ENCODE measurements around the gene SSX2IP. TPM values are rescaled to one million over a fixed set of nuclear protein-coding genes. Genes with fewer than 3 reads are reported as not detected.
A peak's percentile ranks its signal among the peaks of the same experiment; 100 is the strongest.

The SSX2IP gene
- total and polyA plus RNA-seq, 7 donors, result 2.2 to 12.8 (median 7.3) TPM

GRCh38 chr1:84704872-84705417 lies 14.7 kb upstream of the SSX2IP start:
- no peak for TF ChIP-seq CTCF (IDR thresholded peaks at IDR 0.05)
- Histone ChIP-seq H3K27me3 (ENCODE audit: insufficient read depth in 3 of 3, low read length in 2 of 3) (peaks cover 0 to 2% (median 0%) of the 10 kb centered on the region in 3 donors), H3K27ac (no peak overlapping the region), H3K4me1 (no peaks in the 10 kb centered on the region), H3K4me3 (no peak overlapping the region), H3K9me3 (no peaks in the 10 kb centered on the region), H3K36me3 (ENCODE audit: insufficient read depth in 1 of 2, low read depth in 1 of 2) (no peaks in the 10 kb centered on the region)
- ATAC-seq (no peak), DNase-seq (no peak)
- intact Hi-C loops (cut with DNase I), result no loop called here
- 76 to 84% (median 84%) methylated on average over 3 of the region's 3 CpGs for WGBS, 3 donors

GRCh38 chr1:84703431-84703830 lies 13.2 kb upstream of the SSX2IP start:
- DNase-seq (no peak), ATAC-seq (no peak)
- peaks cover 0 to 2% (median 0%) of the 10 kb centered on the region in 3 donors for H3K27me3 ChIP-seq (ENCODE audit: insufficient read depth in 3 of 3, low read length in 2 of 3)
- H3K4me1 ChIP-seq, result peaks cover 5% of the 10 kb centered on the region
- no peaks in the 10 kb centered on the region for H3K36me3 ChIP-seq (ENCODE audit: insufficient read depth in 1 of 2, low read depth in 1 of 2)
- no peak for TF ChIP-seq CTCF (IDR thresholded peaks at IDR 0.05)
- H3K27ac ChIP-seq, result no peak overlapping the region
- H3K4me3 ChIP-seq, result no peak overlapping the region
- intact Hi-C loops (cut with DNase I), result no loop called here
- WGBS, 3 donors, result 32 to 46% (median 43%) methylated on average over 2 of the region's 2 CpGs
- H3K9me3 ChIP-seq, result no peaks in the 10 kb centered on the region

- no peak for DNase-seq
- ATAC-seq, result no peak
- Histone ChIP-seq H3K9me3 (no peaks in the 10 kb centered on the region), H3K27ac (no peak overlapping the region), H3K36me3 (ENCODE audit: insufficient read depth in 1 of 2, low read depth in 1 of 2) (no peaks in the 10 kb centered on the region), H3K27me3 (ENCODE audit: insufficient read depth in 3 of 3, low read length in 2 of 3) (peaks cover 0 to 2% (median 0%) of the 10 kb centered on the region in 3 donors), H3K4me1 (peaks cover 9% of the 10 kb centered on the region), H3K4me3 (no peak overlapping the region)
- WGBS, 3 donors, result 54 to 71% (median 60%) methylated on average over 1 of the region's 1 CpG
- intact Hi-C loops (cut with DNase I), result no loop called here
- no peak for TF ChIP-seq CTCF (IDR thresholded peaks at IDR 0.05)
These were observed 11.9 kb upstream of the SSX2IP start for GRCh38 chr1:84702143-84702542.

- intact Hi-C loops (cut with DNase I), result no loop called here
- TF ChIP-seq CTCF (IDR thresholded peaks at IDR 0.05), result no peak
- Histone ChIP-seq H3K27ac (no peak overlapping the region), H3K27me3 (ENCODE audit: insufficient read depth in 3 of 3, low read length in 2 of 3) (no peaks in the 10 kb centered on the region), H3K36me3 (ENCODE audit: insufficient read depth in 1 of 2, low read depth in 1 of 2) (no peaks in the 10 kb centered on the region), H3K4me3 (peak overlapping the region; percentile 52), H3K4me1 (peaks cover 9% of the 10 kb centered on the region), H3K9me3 (no peaks in the 10 kb centered on the region)
- 12 to 14% (median 13%) methylated on average over 5 of the region's 5 CpGs for WGBS, 3 donors
- DNase-seq (no peak), ATAC-seq (no peak)
These were observed 11.1 kb upstream of the SSX2IP start for GRCh38 chr1:84701376-84701775.

GRCh38 chr1:84700070-84700469 lies 9.8 kb upstream of the SSX2IP start:
- intact Hi-C loops (cut with DNase I), result no loop called here
- no peak for TF ChIP-seq CTCF (IDR thresholded peaks at IDR 0.05)
- 73 to 92% (median 84%) methylated on average over 1 of the region's 1 CpG for WGBS, 3 donors
- H3K27ac ChIP-seq, result no peak overlapping the region
- H3K36me3 ChIP-seq (ENCODE audit: insufficient read depth in 1 of 2, low read depth in 1 of 2), result no peaks in the 10 kb centered on the region
- peaks cover 9% of the 10 kb centered on the region for H3K4me1 ChIP-seq
- H3K4me3 ChIP-seq, result no peak overlapping the region
- no peaks in the 10 kb centered on the region for H3K9me3 ChIP-seq
- H3K27me3 ChIP-seq (ENCODE audit: insufficient read depth in 3 of 3, low read length in 2 of 3), result no peaks in the 10 kb centered on the region
- DNase-seq (no peak), ATAC-seq (no peak)
